GM19099 (cell line): Measurements from ENCODE around the gene POC1B.

ENCODE experiments used
- POLR2A ChIP-seq: IDR thresholded peaks from 3 replicates; pipeline ENCODE4 v1.6.1; 2011; ENCODE audit warnings: low read depth; ENCODE audit not compliant: insufficient read length; ENCODE audit errors: extremely low read depth

POC1B gene

DNA sequence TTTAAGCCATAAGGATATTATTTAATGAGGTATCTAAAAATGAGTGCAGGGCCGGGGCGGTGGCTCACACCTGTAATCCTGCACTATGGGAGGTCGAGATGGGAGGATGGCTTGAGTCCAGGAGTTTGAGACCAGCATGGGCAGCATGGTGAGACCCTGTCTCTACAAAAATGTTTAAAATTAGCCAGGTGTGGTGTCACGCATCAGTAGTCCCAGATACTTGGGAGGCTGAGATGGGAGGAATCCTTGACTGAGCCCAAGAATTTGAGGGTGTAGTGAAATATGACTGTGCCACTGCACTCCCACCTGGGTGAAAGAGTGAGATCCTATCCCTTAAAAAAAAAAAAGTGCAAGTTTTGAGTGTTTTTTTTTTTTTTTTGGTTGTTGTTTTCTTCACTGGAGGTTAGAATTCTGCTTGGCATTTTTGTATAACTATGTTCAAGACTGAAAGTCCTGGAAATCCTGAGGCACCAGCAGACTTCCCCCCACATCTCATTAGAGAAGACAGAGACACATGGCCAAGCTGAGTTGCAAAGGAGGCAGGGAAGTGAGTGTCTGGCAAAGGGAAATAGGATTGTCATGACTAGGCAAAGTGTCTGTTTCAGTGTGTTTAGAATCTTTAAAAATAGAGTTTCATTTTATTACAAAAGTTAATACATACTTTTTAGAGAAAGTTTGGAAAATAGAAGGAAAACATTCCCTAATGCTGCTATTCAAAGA, 120.1 kb downstream of the POC1B start:
- no peak for TF ChIP-seq POLR2A

DNA sequence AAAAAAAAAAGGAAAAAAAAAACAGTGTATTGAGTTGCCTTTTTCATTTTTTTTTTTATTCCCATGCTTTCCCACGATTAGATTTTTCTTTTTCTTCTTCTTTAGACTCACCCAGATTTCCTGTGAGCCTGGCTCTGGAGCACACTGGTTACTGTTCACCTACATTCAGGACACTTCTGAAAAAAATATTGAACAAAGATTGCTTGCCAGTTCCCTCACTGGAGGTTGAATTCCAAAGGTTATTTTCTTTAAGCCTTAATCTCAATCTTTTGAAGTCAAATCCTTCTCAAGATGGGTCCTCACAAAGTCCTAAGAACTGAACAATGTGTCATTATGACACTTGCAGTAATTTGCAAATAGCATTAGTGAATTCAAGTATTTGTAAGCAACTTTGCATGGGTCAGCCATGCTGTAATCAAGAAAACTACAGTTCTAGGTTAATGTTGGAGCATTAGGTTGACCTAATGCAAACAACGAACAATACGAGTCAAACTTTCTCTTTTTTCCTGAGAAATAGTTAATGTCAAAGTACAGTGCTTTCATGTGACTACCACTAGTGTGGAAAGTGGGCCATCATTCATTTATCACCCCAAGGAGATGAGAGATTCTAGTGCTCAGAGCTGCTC, 124.3 kb downstream of the POC1B start:
- TF ChIP-seq POLR2A = no peak

DNA sequence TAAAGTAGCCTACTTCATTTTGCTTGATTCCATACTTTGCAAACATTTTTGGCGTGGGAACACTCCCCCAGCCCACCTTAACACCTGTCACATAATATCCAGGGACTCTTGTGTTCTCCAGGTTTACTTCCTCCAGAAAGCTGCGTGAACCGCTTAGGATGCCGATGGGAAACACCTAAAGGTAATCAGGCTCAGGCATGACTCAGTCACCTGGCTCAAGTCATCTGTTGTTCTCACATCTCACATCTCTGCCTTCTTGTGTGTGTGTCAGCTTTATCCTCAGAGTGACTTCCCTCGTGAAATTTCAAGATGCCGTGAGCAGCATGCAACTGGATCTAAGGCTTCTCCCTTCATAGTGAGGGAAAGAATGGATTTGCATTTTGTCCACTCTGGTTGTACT, 125.4 kb downstream of the POC1B start:
- no peak for TF ChIP-seq POLR2A

DNA sequence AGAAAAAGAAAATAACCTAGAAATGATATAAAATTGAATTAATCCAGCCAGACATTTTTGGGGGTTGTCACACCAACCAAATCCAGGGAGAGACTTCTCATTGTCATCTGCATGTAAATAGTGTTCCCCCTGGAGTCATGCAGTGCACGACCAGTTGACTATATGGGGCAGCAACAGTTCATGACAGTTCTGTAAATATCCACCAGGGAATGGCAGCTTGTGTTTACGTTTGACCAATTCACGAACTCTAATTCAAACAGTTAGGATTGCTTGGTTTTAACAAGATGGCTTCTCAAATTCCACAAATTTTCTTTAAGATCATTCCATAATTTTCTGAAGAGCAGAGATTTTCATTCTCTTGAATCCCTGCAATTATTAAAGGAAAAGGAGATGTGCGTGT, 130.1 kb downstream of the POC1B start:
- no peak for TF ChIP-seq POLR2A

DNA sequence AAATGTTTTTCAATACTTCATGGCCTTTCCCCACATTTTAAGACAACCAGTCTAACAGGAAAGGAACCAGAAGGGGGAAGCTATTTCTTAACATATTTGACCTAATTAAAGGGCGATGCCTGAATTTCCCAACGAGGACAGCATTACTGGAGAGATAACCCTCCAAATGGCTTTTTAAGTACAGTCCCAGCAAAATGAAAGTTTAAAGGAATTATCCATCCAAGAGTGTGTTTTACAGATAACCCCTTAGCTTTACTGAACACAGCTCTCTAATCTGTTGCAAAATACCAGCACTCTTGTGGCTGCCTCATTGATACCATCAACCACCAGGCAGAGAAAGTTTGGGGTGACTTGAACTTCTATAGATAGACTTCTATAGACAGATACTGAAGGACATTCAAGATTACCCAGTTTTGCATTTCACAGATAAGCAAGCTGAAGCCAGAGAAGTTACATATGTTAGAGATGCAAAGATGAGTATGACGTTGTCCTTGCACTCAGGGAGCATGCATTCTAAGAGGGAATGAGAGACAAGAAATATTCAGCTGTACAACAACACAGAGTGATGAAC, 132.2 kb downstream of the POC1B start:
- TF ChIP-seq POLR2A = no peak

DNA sequence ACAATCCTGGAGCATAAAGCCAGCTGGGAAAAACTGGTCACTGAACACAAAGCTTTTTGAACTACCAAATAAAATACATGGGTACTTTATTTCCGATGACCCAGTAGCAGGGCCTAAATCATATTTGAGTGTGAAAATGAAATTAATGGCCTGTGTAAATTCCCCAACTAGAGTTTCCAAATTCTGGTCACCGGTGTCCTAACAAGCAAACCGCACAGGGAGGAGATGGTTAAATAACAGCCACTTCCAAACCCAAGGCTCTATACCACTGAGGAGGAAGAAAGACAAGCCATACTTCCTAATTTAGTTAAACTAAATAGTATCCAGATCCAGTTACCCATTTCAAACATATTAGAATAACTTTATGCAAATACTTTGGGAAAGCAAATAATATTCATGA, 133.5 kb downstream of the POC1B start:
- TF ChIP-seq POLR2A = no peak

DNA sequence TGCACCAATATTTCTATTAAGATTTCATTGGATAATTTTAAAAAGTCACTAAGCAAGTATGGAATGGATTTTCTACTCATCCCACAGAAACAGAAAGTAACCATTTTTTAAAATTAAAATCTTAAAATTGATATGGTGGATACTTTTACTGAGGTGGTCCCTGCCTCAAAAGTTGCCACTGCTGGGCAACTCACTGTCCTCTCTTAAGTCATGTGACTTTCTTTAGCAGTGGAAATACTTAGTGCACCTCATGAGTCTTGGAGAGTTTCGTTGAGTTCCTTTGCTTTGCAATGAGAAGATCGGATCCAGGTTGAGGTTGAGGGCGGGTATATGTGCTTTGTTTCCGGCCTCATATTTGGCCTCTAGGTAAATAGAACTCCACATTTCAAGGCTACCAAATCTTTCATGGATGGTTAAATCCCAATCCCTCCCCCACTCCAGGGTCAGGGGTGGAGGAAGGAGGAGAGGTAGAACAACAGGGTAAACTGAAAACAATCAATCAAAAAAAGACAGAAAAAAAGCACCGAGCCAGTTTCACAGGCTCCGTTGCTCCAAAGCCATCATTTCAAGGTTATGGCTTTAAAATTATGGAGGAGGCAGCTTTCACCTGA, 134.0 kb downstream of the POC1B start:
- TF ChIP-seq POLR2A = no peak

DNA sequence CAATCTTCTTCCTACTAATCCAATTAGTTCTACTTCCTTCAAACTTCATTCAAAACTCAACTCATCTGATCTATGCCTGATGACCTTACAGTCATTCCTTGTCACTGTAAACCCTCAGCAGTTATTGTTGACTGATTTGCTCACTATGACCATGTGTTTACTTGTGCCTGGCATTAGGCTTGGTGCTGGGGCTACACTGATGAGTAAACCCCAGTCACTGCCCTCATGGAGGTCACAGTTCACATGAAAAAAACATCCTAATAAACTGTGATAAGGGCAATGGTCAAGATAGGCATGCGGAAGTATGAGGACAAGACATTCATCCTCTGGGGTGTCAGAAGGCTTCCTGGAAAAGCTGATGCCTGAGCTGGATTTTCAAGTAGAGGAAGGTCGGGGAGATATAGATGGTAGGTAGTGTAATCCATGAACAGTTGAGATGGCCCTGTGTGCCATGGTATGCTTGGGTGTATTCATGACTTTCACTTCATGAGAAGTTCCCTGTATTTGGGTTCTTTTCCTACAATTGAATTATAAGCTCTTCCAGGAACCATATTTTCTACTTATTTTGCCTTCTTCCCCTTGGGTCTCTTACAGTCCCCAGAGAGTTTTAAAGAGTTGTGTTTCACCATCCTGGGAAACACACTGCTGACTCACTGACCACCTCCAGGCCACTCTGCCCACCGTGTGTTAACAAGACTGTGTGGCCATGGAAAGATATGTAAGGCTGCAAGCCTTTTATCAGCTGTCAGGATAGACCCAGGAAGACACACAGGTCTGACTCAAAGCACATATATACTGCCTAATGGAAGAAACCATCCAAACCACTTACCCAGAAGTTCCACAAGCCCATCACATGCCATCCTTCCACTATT, 134.8 kb downstream of the POC1B start:
- TF ChIP-seq POLR2A = no peak

DNA sequence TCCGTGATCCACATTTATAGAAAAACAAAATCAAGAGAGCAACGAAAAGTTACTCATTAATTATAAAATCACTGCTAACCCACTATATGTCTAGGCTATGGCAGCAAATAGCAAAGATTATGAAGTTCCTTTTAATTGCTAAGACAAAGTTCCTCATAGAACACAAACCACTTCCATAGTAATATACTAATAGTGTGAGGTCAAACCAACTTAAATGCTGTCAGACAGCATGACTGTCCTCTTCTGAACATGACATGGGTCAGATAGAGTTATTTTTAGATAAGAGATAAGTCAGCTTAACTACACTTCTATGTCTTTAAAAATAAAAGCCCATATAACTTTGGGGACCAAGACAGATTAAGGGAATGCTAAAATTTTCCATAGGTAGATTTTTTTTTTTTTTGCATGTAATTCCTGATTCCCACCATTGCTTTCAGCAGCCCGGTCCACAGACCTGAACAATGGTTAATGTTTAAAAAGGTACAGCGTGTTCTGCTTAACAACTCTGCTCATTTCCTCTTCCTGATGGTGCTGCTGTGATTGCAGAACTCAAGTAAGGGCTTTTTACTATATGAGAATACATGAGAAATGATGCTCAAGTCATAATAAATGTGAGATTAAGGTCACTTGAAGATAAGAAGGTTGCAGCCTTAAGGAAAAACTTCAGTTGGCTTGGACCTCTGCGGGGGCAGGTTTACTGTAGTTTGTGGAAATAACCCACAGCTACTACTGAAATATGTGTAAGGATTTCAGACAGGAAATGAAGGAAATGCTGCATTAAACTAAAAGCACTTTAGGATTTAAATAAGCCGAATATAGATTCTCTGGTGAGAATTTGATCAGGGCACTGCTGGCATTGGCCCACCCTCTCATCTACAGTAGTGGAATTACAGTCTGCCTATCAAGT, 135.8 kb downstream of the POC1B start:
- no peak for TF ChIP-seq POLR2A

DNA sequence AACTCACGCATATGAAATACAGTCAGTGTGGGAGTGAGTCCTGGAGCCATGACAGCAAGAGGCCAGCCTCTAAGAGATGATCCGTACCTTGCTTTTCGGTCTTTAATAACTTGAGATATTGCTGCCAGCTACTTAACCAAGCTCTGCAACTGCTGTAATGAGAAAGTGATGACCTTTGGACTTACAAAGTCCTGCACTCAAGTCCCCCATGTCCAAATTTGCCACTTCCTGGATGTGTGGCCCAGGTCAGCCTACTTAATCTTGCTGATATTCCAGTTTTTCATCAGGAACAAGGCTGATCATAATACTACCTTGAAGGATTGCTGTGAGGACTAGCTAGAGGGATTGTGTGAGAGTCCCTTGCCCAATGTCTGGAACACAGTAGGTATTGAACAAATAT, 139.7 kb downstream of the POC1B start:
- TF ChIP-seq POLR2A = no peak

DNA sequence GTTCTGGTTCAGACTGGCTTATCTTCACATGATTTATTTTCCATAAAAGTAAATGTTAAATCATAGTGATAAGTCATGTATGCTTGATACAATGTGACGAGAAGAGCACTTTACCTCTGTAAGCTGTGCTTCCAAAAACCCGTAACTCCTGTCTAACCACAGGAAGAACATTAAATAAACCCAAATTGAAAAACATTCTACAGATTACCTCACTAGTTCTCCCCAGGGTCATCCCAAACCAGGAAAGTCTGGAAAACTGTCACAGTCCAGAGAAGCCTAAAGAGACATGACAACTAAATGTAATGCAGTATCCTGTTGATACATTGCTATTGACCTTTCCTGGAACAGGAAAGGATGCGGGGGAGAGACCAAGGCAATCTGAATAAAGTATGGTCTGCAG, 141.0 kb downstream of the POC1B start:
- no peak for TF ChIP-seq POLR2A

DNA sequence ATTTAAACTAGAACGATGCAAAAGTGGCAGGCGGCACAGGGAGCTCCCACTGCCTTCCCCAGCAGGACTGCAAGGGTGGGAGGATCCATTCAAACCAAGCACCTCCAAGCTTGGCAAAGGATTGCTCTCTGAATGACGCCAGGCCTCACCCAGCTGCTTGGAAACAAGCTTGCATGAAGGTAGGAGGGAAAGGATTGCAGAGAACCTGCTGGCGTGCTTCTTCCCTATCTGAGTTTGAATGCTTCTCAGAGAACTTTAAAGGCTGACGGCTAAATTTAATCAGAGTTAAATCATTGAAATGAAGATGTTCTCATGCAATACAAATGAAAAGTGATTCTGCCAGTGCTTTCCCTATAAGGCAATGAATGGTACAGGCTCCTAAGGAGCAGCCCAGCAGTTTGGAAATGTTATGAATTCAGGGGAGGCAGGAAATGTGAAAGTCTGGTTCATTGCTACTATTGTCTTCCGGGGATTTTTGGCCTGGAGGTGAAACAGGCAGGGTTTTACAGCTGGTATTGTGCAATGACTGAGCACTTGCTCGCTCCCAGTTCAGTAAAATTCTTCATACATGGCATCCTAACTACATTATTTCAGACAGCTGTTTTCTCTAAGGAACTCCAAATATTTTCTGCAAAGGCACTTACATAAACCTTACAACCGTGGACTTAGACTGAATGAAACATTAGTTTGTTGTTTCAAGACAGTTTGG, 141.6 kb downstream of the POC1B start:
- no peak for TF ChIP-seq POLR2A

DNA sequence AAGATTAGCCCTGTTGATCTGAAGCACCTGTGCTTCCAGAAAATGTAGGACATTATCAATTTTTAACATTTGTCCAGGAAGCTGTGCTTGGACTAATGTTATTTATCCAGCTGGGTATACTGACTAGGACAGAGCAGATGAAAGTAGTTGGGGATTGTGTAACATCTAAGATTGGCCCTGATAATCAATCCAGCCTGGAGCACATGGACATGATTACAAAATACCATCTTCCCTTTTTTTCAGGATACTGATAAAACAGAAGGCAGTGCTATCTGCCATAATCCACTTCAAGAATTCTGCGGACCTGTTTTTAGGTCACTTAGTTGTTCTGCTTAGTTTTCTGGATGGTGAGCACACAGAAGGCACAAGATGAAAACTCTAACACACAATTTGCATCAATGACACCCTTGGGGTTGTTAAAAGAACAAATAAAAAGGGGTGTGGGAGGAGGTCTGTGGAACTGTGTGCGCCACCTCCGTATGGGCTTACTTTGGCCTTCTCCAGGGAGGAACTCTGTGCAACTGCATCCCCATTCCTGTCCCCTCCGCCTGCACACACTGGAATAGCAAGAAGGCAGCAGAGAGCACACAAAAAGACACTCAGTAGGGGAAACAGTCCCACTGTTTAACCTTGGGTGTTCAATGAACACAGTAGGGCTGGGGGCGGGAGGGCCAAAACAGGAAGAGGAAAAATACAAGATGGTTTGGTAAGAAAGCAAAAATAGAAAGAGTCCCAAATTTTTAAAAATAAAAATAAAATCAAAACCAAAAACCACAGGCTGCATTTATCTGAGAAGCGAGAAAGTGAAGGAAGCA, 142.4 kb downstream of the POC1B start:
- no peak for TF ChIP-seq POLR2A

DNA sequence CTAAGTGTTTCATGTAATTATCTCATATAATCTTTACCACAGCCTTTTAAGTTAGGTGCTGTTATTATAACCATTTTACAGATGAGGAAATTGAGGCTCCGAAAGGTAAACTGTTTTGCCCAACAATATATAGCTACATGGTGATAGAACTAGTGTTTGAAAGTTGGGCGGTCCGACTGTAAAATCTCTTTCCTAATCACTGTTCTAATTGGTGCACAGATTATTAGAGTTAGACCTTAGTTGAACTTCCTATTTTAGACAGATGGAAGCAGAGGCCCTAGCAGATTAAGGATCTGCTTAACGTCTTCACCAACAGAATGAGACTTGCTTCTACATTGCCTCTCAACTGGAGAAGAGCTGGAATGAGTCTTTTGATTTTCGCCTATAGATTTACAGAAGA, 143.5 kb downstream of the POC1B start:
- no peak for TF ChIP-seq POLR2A
